ENCODE results near the gene DLG2.

Gene DLG2

GRCh38 chr11:85167038-85167437, 460.1 kb downstream of the DLG2 start:
- Histone ChIP-seq H3K27me3 (ENCODE audit: control insufficient read depth in 2 of 2, insufficient read depth in 2 of 2, low read length in 2 of 2) (no peaks in the 10 kb centered on the region), H3K4me1 (ENCODE audit: control insufficient read depth in 2 of 2, insufficient read depth in 2 of 2, low read length in 2 of 2) (no peaks in the 10 kb centered on the region), H3K4me3 (ENCODE audit: low read length in 2 of 2) (no peak overlapping the region), H3K9ac (ENCODE audit: low read depth in 1 of 2, low read length in 2 of 2) (no peak overlapping the region), H3K27ac (ENCODE audit: low read depth in 2 of 2, low read length in 2 of 2) (no peak overlapping the region), H3K9me3 (ENCODE audit: control insufficient read depth in 2 of 2, low read length in 2 of 2) (no peaks in the 10 kb centered on the region), H3K36me3 (ENCODE audit: control insufficient read depth in 2 of 2, insufficient read depth in 2 of 2, low read length in 2 of 2) (no peaks in the 10 kb centered on the region)

DNA sequence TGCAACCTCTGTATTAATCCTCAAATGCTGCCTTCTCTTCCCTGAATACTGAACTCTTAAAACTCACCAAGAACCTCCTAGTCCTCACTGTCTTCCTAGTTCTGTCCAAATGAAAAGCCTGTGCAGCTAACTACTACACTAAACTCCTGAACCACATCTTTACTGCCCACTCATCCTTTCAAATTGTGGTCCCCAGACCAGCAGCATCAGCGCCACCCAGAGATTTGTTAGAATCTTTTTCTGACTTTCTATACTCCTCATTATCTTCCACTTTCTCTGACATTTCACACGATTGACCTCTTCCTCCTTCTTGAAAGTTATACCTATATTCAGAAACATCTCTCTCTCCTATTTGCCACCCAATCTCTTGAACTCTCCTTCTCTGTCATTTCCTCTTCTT, 461.3 kb downstream of the DLG2 start:
- H3K9me3 ChIP-seq (ENCODE audit: control insufficient read depth in 2 of 2, low read length in 2 of 2) = no peaks in the 10 kb centered on the region
- no peaks in the 10 kb centered on the region for H3K36me3 ChIP-seq (ENCODE audit: control insufficient read depth in 2 of 2, insufficient read depth in 2 of 2, low read length in 2 of 2)
- H3K27me3 ChIP-seq (ENCODE audit: control insufficient read depth in 2 of 2, insufficient read depth in 2 of 2, low read length in 2 of 2) = no peaks in the 10 kb centered on the region

DNA sequence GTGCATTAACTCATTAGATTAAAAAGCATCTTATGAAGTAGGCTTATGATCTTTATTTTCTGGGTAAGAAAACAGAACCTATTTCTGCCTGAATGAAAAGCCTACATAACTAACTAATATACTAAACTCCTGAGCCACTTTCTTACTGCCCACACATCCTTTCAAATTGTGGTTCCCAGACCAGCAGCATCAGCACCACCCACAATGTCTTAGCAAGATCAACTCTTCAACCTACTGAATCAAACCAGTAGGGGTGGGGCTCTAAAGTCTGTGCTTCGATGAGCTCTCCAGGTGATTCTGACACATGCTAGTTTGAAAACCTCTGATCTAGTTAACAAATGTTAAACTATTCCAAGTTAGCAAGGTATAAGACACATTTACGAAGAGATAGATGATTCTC, 462.4 kb downstream of the DLG2 start:
- Histone ChIP-seq H3K9me3 (ENCODE audit: control insufficient read depth in 2 of 2, low read length in 2 of 2) (no peaks in the 10 kb centered on the region), H3K27me3 (ENCODE audit: control insufficient read depth in 2 of 2, insufficient read depth in 2 of 2, low read length in 2 of 2) (no peaks in the 10 kb centered on the region), H3K27ac (ENCODE audit: low read depth in 2 of 2, low read length in 2 of 2) (no peak overlapping the region), H3K9ac (ENCODE audit: low read depth in 1 of 2, low read length in 2 of 2) (no peak overlapping the region), H3K36me3 (ENCODE audit: control insufficient read depth in 2 of 2, insufficient read depth in 2 of 2, low read length in 2 of 2) (no peaks in the 10 kb centered on the region), H3K4me3 (ENCODE audit: low read length in 2 of 2) (no peak overlapping the region), H3K4me1 (ENCODE audit: control insufficient read depth in 2 of 2, insufficient read depth in 2 of 2, low read length in 2 of 2) (no peaks in the 10 kb centered on the region)

More for the DNA sequence above, 461.3 kb downstream of the DLG2 start:
- no peak overlapping the region for H3K27ac ChIP-seq (ENCODE audit: low read depth in 2 of 2, low read length in 2 of 2)
- H3K9ac ChIP-seq (ENCODE audit: low read depth in 1 of 2, low read length in 2 of 2) = no peak overlapping the region
- no peak overlapping the region for H3K4me3 ChIP-seq (ENCODE audit: low read length in 2 of 2)
- H3K4me1 ChIP-seq (ENCODE audit: control insufficient read depth in 2 of 2, insufficient read depth in 2 of 2, low read length in 2 of 2) = no peaks in the 10 kb centered on the region

- Histone ChIP-seq H3K4me3 (ENCODE audit: low read length in 2 of 2) (no peak overlapping the region), H3K27me3 (ENCODE audit: control insufficient read depth in 2 of 2, insufficient read depth in 2 of 2, low read length in 2 of 2) (no peaks in the 10 kb centered on the region), H3K36me3 (ENCODE audit: control insufficient read depth in 2 of 2, insufficient read depth in 2 of 2, low read length in 2 of 2) (no peaks in the 10 kb centered on the region), H3K4me1 (ENCODE audit: control insufficient read depth in 2 of 2, insufficient read depth in 2 of 2, low read length in 2 of 2) (no peaks in the 10 kb centered on the region), H3K9ac (ENCODE audit: low read depth in 1 of 2, low read length in 2 of 2) (no peak overlapping the region), H3K27ac (ENCODE audit: low read depth in 2 of 2, low read length in 2 of 2) (no peak overlapping the region), H3K9me3 (ENCODE audit: control insufficient read depth in 2 of 2, low read length in 2 of 2) (no peaks in the 10 kb centered on the region)
Observed at GRCh38 chr11:85154294-85154693, 472.9 kb downstream of the DLG2 start.

DNA sequence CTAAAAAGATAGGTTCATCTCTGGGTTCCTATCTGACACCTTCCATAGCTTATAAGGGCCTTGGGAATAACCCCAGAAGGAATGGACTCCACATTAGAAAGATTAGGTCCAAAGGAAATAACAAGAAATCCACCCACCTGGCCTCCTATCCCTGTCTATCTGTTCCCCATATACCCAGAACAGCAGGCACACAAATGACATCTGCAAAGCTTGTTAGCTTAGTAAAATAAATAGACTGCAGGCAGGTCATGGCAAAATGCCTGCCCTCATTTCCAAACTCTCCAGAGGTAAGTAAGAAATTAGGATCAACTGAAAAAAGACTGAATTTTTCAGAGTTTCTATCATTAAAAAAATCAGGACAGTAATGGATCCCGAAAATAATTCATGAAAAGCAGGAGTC, 489.5 kb downstream of the DLG2 start:
- no peak overlapping the region for H3K4me3 ChIP-seq (ENCODE audit: low read length in 2 of 2)
- no peak overlapping the region for H3K27ac ChIP-seq (ENCODE audit: low read depth in 2 of 2, low read length in 2 of 2)
- H3K36me3 ChIP-seq (ENCODE audit: control insufficient read depth in 2 of 2, insufficient read depth in 2 of 2, low read length in 2 of 2) = no peaks in the 10 kb centered on the region
- H3K27me3 ChIP-seq (ENCODE audit: control insufficient read depth in 2 of 2, insufficient read depth in 2 of 2, low read length in 2 of 2) = no peaks in the 10 kb centered on the region
- no peaks in the 10 kb centered on the region for H3K9me3 ChIP-seq (ENCODE audit: control insufficient read depth in 2 of 2, low read length in 2 of 2)
- H3K9ac ChIP-seq (ENCODE audit: low read depth in 1 of 2, low read length in 2 of 2) = no peak overlapping the region
- no peaks in the 10 kb centered on the region for H3K4me1 ChIP-seq (ENCODE audit: control insufficient read depth in 2 of 2, insufficient read depth in 2 of 2, low read length in 2 of 2)

DNA sequence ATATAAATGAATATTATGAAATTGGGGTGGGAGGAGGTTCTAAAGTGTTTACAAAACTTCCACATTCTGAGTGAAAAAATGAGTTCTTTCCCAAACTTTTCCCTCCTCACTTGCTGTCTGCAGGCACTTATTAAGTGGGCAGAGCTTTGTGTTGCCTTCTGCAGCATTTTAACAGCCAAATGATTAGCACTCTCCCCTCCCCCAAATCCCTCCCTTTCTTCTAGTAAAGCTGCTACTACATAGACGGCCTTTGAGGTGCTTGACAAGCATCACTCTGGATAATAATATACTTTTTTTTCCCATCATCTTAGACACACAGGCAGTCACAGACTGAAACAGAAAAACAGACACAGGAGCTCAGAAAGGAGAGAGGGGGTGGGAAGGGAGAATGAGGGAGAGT, 493.5 kb downstream of the DLG2 start:
- no peak overlapping the region for H3K27ac ChIP-seq (ENCODE audit: low read depth in 2 of 2, low read length in 2 of 2)
- H3K4me3 ChIP-seq (ENCODE audit: low read length in 2 of 2) = no peak overlapping the region
- no peaks in the 10 kb centered on the region for H3K27me3 ChIP-seq (ENCODE audit: control insufficient read depth in 2 of 2, insufficient read depth in 2 of 2, low read length in 2 of 2)
- no peaks in the 10 kb centered on the region for H3K4me1 ChIP-seq (ENCODE audit: control insufficient read depth in 2 of 2, insufficient read depth in 2 of 2, low read length in 2 of 2)
- H3K9me3 ChIP-seq (ENCODE audit: control insufficient read depth in 2 of 2, low read length in 2 of 2) = no peaks in the 10 kb centered on the region
- no peaks in the 10 kb centered on the region for H3K36me3 ChIP-seq (ENCODE audit: control insufficient read depth in 2 of 2, insufficient read depth in 2 of 2, low read length in 2 of 2)
- H3K9ac ChIP-seq (ENCODE audit: low read depth in 1 of 2, low read length in 2 of 2) = no peak overlapping the region

- H3K9me3 ChIP-seq (ENCODE audit: control insufficient read depth in 2 of 2, low read length in 2 of 2) = no peaks in the 10 kb centered on the region
- H3K36me3 ChIP-seq (ENCODE audit: control insufficient read depth in 2 of 2, insufficient read depth in 2 of 2, low read length in 2 of 2) = no peaks in the 10 kb centered on the region
- no peak overlapping the region for H3K27ac ChIP-seq (ENCODE audit: low read depth in 2 of 2, low read length in 2 of 2)
- H3K4me3 ChIP-seq (ENCODE audit: low read length in 2 of 2) = no peak overlapping the region
- no peak overlapping the region for H3K9ac ChIP-seq (ENCODE audit: low read depth in 1 of 2, low read length in 2 of 2)
- H3K4me1 ChIP-seq (ENCODE audit: control insufficient read depth in 2 of 2, insufficient read depth in 2 of 2, low read length in 2 of 2) = no peaks in the 10 kb centered on the region
- no peaks in the 10 kb centered on the region for H3K27me3 ChIP-seq (ENCODE audit: control insufficient read depth in 2 of 2, insufficient read depth in 2 of 2, low read length in 2 of 2)
Observed at GRCh38 chr11:85132851-85133585, 494.1 kb downstream of the DLG2 start.

DNA sequence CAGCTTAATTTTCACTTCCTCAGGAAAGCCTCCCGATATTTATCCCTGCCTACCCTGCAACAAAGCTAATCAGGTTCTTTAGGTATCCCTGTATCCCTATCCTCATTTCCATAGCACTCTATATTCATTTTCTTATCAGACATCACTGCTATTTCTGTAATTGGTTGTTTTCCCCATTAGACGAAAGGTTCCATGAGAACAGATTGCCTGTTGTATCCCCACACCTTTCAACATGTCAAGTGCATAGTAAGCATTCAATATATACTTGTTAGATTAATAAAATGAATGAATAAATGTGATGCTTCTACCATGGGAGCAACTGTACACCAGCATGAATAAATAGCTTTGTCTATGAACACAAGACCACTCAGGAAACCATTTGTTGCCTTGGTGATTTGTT, 499.8 kb downstream of the DLG2 start:
- Histone ChIP-seq H3K36me3 (ENCODE audit: control insufficient read depth in 2 of 2, insufficient read depth in 2 of 2, low read length in 2 of 2) (no peaks in the 10 kb centered on the region), H3K4me3 (ENCODE audit: low read length in 2 of 2) (no peak overlapping the region), H3K9ac (ENCODE audit: low read depth in 1 of 2, low read length in 2 of 2) (no peak overlapping the region), H3K9me3 (ENCODE audit: control insufficient read depth in 2 of 2, low read length in 2 of 2) (no peaks in the 10 kb centered on the region), H3K27ac (ENCODE audit: low read depth in 2 of 2, low read length in 2 of 2) (no peak overlapping the region), H3K4me1 (ENCODE audit: control insufficient read depth in 2 of 2, insufficient read depth in 2 of 2, low read length in 2 of 2) (no peaks in the 10 kb centered on the region), H3K27me3 (ENCODE audit: control insufficient read depth in 2 of 2, insufficient read depth in 2 of 2, low read length in 2 of 2) (no peaks in the 10 kb centered on the region)

DNA sequence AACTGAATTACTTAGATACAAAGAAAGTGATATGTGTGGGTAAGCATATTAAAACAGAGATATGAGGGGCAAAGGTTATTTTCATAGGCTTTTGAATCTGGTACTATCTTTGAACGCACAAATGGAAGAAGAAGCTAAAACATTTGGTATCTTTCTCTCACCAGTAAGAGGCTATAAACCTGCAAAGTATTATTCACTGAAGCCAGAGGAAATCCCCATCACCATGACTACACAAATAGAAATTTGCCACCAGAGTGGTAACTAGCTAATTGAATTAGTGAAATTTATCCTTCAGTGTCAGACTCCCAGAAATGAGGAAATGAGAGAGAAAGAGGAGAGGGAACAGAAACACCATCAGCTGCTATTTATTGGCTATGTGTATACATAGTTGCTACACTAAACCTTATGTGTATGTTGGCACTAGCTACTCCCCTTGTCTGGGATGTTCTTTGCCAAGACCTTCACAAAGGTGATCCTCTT, 503.4 kb downstream of the DLG2 start:
- Histone ChIP-seq H3K36me3 (ENCODE audit: control insufficient read depth in 2 of 2, insufficient read depth in 2 of 2, low read length in 2 of 2) (no peaks in the 10 kb centered on the region), H3K4me1 (ENCODE audit: control insufficient read depth in 2 of 2, insufficient read depth in 2 of 2, low read length in 2 of 2) (no peaks in the 10 kb centered on the region), H3K9ac (ENCODE audit: low read depth in 1 of 2, low read length in 2 of 2) (no peak overlapping the region), H3K4me3 (ENCODE audit: low read length in 2 of 2) (no peak overlapping the region), H3K27me3 (ENCODE audit: control insufficient read depth in 2 of 2, insufficient read depth in 2 of 2, low read length in 2 of 2) (no peaks in the 10 kb centered on the region), H3K27ac (ENCODE audit: low read depth in 2 of 2, low read length in 2 of 2) (peak overlapping the region in 1 of 2 donors; percentile 6), H3K9me3 (ENCODE audit: control insufficient read depth in 2 of 2, low read length in 2 of 2) (no peaks in the 10 kb centered on the region)

GRCh38 chr11:85118151-85118550, 509.0 kb downstream of the DLG2 start:
- Histone ChIP-seq H3K27ac (ENCODE audit: low read depth in 2 of 2, low read length in 2 of 2) (no peak overlapping the region), H3K4me3 (ENCODE audit: low read length in 2 of 2) (no peak overlapping the region), H3K9ac (ENCODE audit: low read depth in 1 of 2, low read length in 2 of 2) (no peak overlapping the region), H3K9me3 (ENCODE audit: control insufficient read depth in 2 of 2, low read length in 2 of 2) (no peaks in the 10 kb centered on the region), H3K27me3 (ENCODE audit: control insufficient read depth in 2 of 2, insufficient read depth in 2 of 2, low read length in 2 of 2) (no peaks in the 10 kb centered on the region), H3K36me3 (ENCODE audit: control insufficient read depth in 2 of 2, insufficient read depth in 2 of 2, low read length in 2 of 2) (no peaks in the 10 kb centered on the region), H3K4me1 (ENCODE audit: control insufficient read depth in 2 of 2, insufficient read depth in 2 of 2, low read length in 2 of 2) (no peaks in the 10 kb centered on the region)

Measured in mucosa of rectum (tissue), 2 donors.